CMK (cell line): Measurements from ENCODE around the gene APOC4.

Source experiments
- DNase-seq: peaks from one replicate; pipeline ENCODE4 v3.0.0-alpha.2; 2010; ENCODE audit warnings: low read depth

Gene APOC4

GRCh38 chr19:44993926-44994537, 52.0 kb downstream of the APOC4 start:
- no peak for DNase-seq
